ENCODE measurements around the gene TMEM237. TPM values are rescaled to one million over a fixed set of nuclear protein-coding genes. Genes with fewer than 3 reads are reported as not detected.

TMEM237 gene
- total RNA-seq, 1 experiment from 2014 or later = 27.0 TPM

- H3K9me3 Mint-ChIP-seq (ENCODE audit: unreplicated experiment) = no peaks in the 10 kb centered on the region
- no TSS peak for BruUV-seq (replicated peaks)
- H3K4me3 Mint-ChIP-seq (ENCODE audit: unreplicated experiment) = no peak overlapping the region
- CTCF ChIA-PET = no interaction called here
- intact Hi-C loops (cut with micrococcal nuclease) = no loop called here
- DNase-seq (ENCODE audit: unreplicated experiment) = no peak
- H3K4me1 Mint-ChIP-seq (ENCODE audit: insufficient read depth, unreplicated experiment) = no peaks in the 10 kb centered on the region
- POLR2A ChIA-PET = no interaction called here
- no peaks in the 10 kb centered on the region for H3K36me3 Mint-ChIP-seq (ENCODE audit: insufficient read depth, unreplicated experiment)
- no peak overlapping the region for H3K27ac Mint-ChIP-seq (ENCODE audit: low read depth, unreplicated experiment)
- no peak for TF ChIP-seq CTCF (IDR thresholded peaks at IDR 0.05; ENCODE audit: unreplicated experiment)
- H3K27me3 Mint-ChIP-seq (ENCODE audit: insufficient read depth, unreplicated experiment) = peaks cover 30% of the 10 kb centered on the region
These were observed 35.7 kb downstream of the TMEM237 start for GRCh38 chr2:201607568-201607967.

- no peak overlapping the region for H3K4me3 Mint-ChIP-seq (ENCODE audit: unreplicated experiment)
- H3K27ac Mint-ChIP-seq (ENCODE audit: low read depth, unreplicated experiment) = no peak overlapping the region
- no peaks in the 10 kb centered on the region for H3K4me1 Mint-ChIP-seq (ENCODE audit: insufficient read depth, unreplicated experiment)
- BruUV-seq (replicated peaks) = no TSS peak
- peaks cover 10% of the 10 kb centered on the region for H3K9me3 Mint-ChIP-seq (ENCODE audit: unreplicated experiment)
- ChIA-PET CTCF (no interaction called here), POLR2A (no interaction called here)
- H3K36me3 Mint-ChIP-seq (ENCODE audit: insufficient read depth, unreplicated experiment) = no peaks in the 10 kb centered on the region
- DNase-seq (ENCODE audit: unreplicated experiment) = no peak
- H3K27me3 Mint-ChIP-seq (ENCODE audit: insufficient read depth, unreplicated experiment) = peaks cover 37% of the 10 kb centered on the region
- intact Hi-C loops (cut with micrococcal nuclease) = no loop called here
- no peak for TF ChIP-seq CTCF (IDR thresholded peaks at IDR 0.05; ENCODE audit: unreplicated experiment)
These were observed 42.4 kb downstream of the TMEM237 start for GRCh38 chr2:201600906-201601305.

- POLR2A ChIA-PET = no interaction called here
- intact Hi-C loops (cut with micrococcal nuclease) = no loop called here
- H3K27ac Mint-ChIP-seq (ENCODE audit: low read depth, unreplicated experiment) = no peak overlapping the region
- H3K36me3 Mint-ChIP-seq (ENCODE audit: insufficient read depth, unreplicated experiment) = no peaks in the 10 kb centered on the region
- TF ChIP-seq CTCF (IDR thresholded peaks at IDR 0.05; ENCODE audit: unreplicated experiment) = no peak
- CTCF ChIA-PET = interaction anchor here (0.6 kb wide), 1 partner anchor 1283 kb away, joined by 3 read pairs; no protein-coding TSS in a partner anchor
- no peak for DNase-seq (ENCODE audit: unreplicated experiment)
- H3K4me3 Mint-ChIP-seq (ENCODE audit: unreplicated experiment) = no peak overlapping the region
- peaks cover 10% of the 10 kb centered on the region for H3K9me3 Mint-ChIP-seq (ENCODE audit: unreplicated experiment)
- H3K4me1 Mint-ChIP-seq (ENCODE audit: insufficient read depth, unreplicated experiment) = no peaks in the 10 kb centered on the region
- peaks cover 11% of the 10 kb centered on the region for H3K27me3 Mint-ChIP-seq (ENCODE audit: insufficient read depth, unreplicated experiment)
- no TSS peak for BruUV-seq (replicated peaks)
These were observed 45.9 kb downstream of the TMEM237 start for GRCh38 chr2:201597397-201597796.

- Mint-ChIP-seq H3K27me3 (ENCODE audit: insufficient read depth, unreplicated experiment) (peaks cover 5% of the 10 kb centered on the region), H3K27ac (ENCODE audit: low read depth, unreplicated experiment) (peak overlapping the region; percentile 63), H3K4me1 (ENCODE audit: insufficient read depth, unreplicated experiment) (peaks cover 13% of the 10 kb centered on the region), H3K9me3 (ENCODE audit: unreplicated experiment) (no peaks in the 10 kb centered on the region), H3K4me3 (ENCODE audit: unreplicated experiment) (peak overlapping the region; percentile 16), H3K36me3 (ENCODE audit: insufficient read depth, unreplicated experiment) (no peaks in the 10 kb centered on the region)
- no peak for TF ChIP-seq CTCF (IDR thresholded peaks at IDR 0.05; ENCODE audit: unreplicated experiment)
- BruUV-seq (replicated peaks) = no TSS peak
- ChIA-PET POLR2A (interaction anchor here (0.6 kb wide), 1 partner anchor 64 kb away, joined by 4 read pairs; no protein-coding TSS in a partner anchor), CTCF (interaction anchor here (0.6 kb wide), 1 partner anchor 9 kb away, joined by 4 read pairs; no protein-coding TSS in a partner anchor)
- peak; percentile 76 for DNase-seq (ENCODE audit: unreplicated experiment)
- intact Hi-C loops (cut with micrococcal nuclease) = no loop called here
These were observed 62.8 kb downstream of the TMEM237 start for GRCh38 chr2:201580486-201580885.

Measured in MCF 10A (cell line).